ENCODE results near the gene CUEDC1. TPM values are rescaled to one million over a fixed set of nuclear protein-coding genes. Genes with fewer than 3 reads are reported as not detected.

Gene CUEDC1
- total RNA-seq, 4 donors from 2014 or later, result 7.9 to 63.6 (median 18.8) TPM

- TF ChIP-seq CTCF (IDR thresholded peaks at IDR 0.05) (peak in 1 of 4 experiments; percentile 13), POLR2A (IDR thresholded peaks at IDR 0.05) (no peak)
- peak overlapping the region; percentile 90 for H3K27ac ChIP-seq
- peak; percentile 12 to 53 for DNase-seq
- H3K4me1 ChIP-seq, result peaks cover 8 to 11% of the 10 kb centered on the region in 2 donors
- intact Hi-C loops (cut with DNase I; ENCODE audit: low total_unique reads), result loop anchor here (10.0 kb wide), 1 partner anchor 222 kb away; the partner anchor contains the start of gene DYNLL2
- peak overlapping the region in 1 of 2 donors; percentile 50 for H3K4me3 ChIP-seq
- H3K27me3 ChIP-seq, result no peaks in the 10 kb centered on the region
- H3K36me3 ChIP-seq, result no peaks in the 10 kb centered on the region
- H3K9me3 ChIP-seq, result no peaks in the 10 kb centered on the region
Measured at GRCh38 chr17:57862694-57863667, 92.2 kb downstream of the CUEDC1 start.

- H3K4me1 ChIP-seq, result peaks cover 0 to 11% of the 10 kb centered on the region in 2 donors
- no peaks in the 10 kb centered on the region for H3K36me3 ChIP-seq
- intact Hi-C loops (cut with DNase I; ENCODE audit: low total_unique reads), result loop anchor here (10.0 kb wide), 1 partner anchor 223 kb away; the partner anchor contains the start of gene DYNLL2
- H3K4me3 ChIP-seq, result peak overlapping the region; percentile 29 to 50
- peak overlapping the region; percentile 90 for H3K27ac ChIP-seq
- no peaks in the 10 kb centered on the region for H3K9me3 ChIP-seq
- peak; percentile 71 to 75 for DNase-seq
- TF ChIP-seq CTCF (IDR thresholded peaks at IDR 0.05), result no peak
- peak in 1 of 2 donors; percentile 35 for TF ChIP-seq POLR2A (IDR thresholded peaks at IDR 0.05)
- H3K27me3 ChIP-seq, result no peaks in the 10 kb centered on the region
Measured at GRCh38 chr17:57861790-57862693, 93.2 kb downstream of the CUEDC1 start.

GRCh38 chr17:57861000-57861789 lies 94.0 kb downstream of the CUEDC1 start:
- peak in 1 of 2 donors; percentile 66 for DNase-seq
- peaks cover 0 to 11% of the 10 kb centered on the region in 2 donors for H3K4me1 ChIP-seq
- H3K36me3 ChIP-seq, result no peaks in the 10 kb centered on the region
- no peaks in the 10 kb centered on the region for H3K27me3 ChIP-seq
- no peak for TF ChIP-seq POLR2A (IDR thresholded peaks at IDR 0.05)
- peak in 1 of 4 experiments; percentile 10 for TF ChIP-seq CTCF (IDR thresholded peaks at IDR 0.05)
- intact Hi-C loops (cut with DNase I; ENCODE audit: low total_unique reads), result loop anchor here (10.0 kb wide), 1 partner anchor 224 kb away; the partner anchor contains the start of gene DYNLL2
- peak overlapping the region; percentile 29 to 50 for H3K4me3 ChIP-seq
- H3K9me3 ChIP-seq, result no peaks in the 10 kb centered on the region
- peak overlapping the region; percentile 90 for H3K27ac ChIP-seq

GRCh38 chr17:57860414-57860999 lies 94.7 kb downstream of the CUEDC1 start:
- intact Hi-C loops (cut with DNase I; ENCODE audit: low total_unique reads), result loop anchor here (10.0 kb wide), 1 partner anchor 224 kb away; the partner anchor contains the start of gene DYNLL2
- Histone ChIP-seq H3K4me3 (no peak overlapping the region), H3K4me1 (peaks cover 0 to 11% of the 10 kb centered on the region in 2 donors), H3K27ac (peak overlapping the region; percentile 90), H3K36me3 (no peaks in the 10 kb centered on the region), H3K9me3 (no peaks in the 10 kb centered on the region), H3K27me3 (no peaks in the 10 kb centered on the region)
- DNase-seq, result peak in 1 of 2 donors; percentile 18
- TF ChIP-seq CTCF (IDR thresholded peaks at IDR 0.05), result no peak
- TF ChIP-seq POLR2A (IDR thresholded peaks at IDR 0.05), result no peak
